HG02852 (cell line): ENCODE results near the gene UBE2H.
"Not testable (repeated sequence)": the region's sequence is repeated elsewhere in the genome, so short reads cannot be mapped to it uniquely, and the experiment has no call there.

Experiments
- ATAC-seq: cut with Tn5 transposase; IDR thresholded peaks from one replicate; pipeline ENCODE4 v1.9.1; 2021; ENCODE audit warnings: mild to moderate bottlenecking, moderate library complexity; ENCODE audit not compliant: unreplicated experiment

Gene UBE2H

GRCh38 chr7:129911790-129912189 is 41.0 kb downstream of the UBE2H start:
- ATAC-seq: no peak

- ATAC-seq: no peak
Observed at GRCh38 chr7:129909669-129910068, 43.1 kb downstream of the UBE2H start.

GRCh38 chr7:129908181-129908580 is 44.6 kb downstream of the UBE2H start:
- no peak for ATAC-seq

DNA sequence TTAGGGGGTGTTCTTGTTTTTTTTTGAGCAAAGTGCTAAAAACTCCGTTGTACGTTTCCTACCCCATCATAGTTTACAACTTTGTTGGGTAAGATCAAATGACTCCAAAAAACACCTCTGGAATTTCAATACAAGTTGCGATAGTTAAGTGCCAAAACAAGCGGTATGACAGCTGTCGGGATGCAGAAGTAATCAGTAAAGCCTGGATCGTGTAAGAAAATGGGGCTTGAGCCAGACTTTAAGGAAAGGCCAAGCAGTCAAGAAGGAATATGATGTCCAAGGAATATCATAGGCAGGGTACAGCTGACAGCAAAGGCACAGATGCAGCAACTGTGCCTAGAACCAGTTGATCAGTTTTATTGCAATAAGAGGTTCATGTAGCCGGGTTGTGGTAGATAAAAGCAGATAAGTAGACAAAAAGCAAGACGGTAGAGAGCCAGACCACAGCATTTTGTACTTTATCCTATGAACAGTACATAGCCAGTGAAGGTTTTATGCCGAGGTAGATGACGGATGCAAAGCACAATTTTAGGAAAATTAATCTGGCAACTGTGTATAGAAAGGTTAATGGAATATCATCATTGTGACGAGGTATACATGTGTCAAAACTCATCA is 45.5 kb downstream of the UBE2H start:
- no peak for ATAC-seq

DNA sequence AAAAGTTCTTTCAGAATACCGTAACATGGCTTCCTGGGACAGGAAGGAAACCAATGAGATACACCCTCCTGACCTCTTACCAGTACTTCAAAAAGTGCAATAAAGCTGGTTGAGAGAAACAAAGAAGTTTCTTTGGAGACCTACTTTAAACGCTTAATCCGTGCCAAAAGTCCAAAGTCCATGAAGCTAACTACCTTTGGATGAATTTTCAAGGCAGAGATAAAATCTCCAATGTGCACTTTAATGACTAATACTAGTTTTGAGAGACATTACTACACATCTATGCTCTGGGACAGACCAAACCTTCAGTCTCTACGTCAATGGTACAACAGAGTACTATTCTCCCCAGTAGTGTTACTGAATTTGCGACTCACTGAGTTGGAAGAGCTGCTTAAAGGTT is 46.1 kb downstream of the UBE2H start:
- ATAC-seq: no peak

DNA sequence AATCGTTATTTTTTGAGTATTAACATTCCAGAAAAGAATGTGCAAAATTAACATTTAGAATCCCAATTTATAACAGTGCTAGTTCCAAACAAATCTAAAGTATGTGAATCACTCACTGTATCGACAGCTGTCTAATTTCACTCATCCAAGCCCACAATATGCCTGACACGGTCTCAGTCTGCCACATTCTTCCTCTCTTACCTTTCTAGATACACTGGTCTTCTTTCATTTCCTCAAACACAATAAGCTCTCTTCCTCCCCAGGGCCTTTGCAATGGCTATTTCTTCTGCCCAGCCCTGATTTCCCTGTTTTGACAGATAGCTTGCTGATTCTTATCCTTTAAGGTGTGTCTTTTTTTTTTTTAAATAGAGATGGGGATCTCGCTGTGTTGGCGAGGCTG is 48.8 kb downstream of the UBE2H start:
- ATAC-seq: peak; percentile 78

- ATAC-seq: no peak
Observed at GRCh38 chr7:129902788-129903422, 49.9 kb downstream of the UBE2H start.

GRCh38 chr7:129898502-129899160 is 54.1 kb downstream of the UBE2H start:
- ATAC-seq: no peak

DNA sequence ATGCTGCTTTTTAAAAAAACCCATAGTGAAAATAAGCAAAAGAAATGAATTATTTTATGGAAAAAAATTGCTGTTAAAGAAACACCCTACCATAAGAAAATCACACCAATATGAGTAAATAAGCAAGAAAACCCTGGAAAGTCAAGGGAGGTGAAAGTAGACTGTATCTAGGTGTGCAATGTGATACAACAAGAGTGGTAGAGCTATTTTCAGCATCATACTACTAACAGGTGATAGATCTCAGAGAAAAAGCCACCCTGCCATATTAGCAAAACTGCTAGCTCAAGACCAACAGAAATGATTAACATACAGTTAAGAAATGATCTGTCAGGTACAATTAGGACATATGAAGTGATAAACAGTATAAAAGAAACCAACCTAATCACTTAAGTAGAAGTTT is 54.8 kb downstream of the UBE2H start:
- no peak for ATAC-seq

DNA sequence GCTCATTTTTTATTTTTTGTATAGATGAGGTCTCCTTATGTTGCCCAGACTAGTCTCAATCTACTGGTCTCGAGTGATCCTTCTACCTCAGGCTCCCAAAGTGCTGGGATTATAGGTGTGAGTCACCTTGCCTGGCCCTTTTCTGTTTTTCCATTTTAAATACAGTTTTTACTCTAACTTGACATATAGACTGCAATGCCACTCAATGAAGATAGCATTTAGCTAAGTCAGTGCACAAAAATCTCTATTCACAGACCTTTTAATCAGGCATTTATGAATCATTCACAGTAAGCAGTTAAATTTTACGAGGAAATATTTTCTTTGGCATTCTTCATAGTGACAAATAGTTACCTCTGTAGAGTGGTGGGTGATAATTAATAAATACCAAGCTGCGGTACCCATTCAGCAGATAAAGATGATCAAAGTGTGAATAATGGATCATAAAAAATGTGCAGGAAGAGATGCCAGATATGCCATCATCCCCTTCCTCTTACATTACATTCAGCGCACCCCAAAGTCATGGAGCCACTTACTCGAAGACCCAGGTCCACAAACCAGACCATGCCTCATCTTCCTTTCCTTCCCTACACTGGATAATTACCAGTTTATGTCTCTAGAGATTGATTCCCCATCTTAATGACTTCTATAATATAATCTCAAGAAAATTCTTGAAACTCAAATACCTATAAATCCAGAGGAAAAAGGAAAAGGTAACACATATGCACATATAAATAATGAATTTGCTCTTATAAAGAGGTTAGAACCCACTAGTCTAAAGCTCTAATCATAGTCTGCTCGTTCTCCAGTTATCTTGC is 56.0 kb downstream of the UBE2H start:
- no peak for ATAC-seq

- ATAC-seq: not testable (repeated sequence)
Observed at GRCh38 chr7:129894184-129894583, 58.6 kb downstream of the UBE2H start.

DNA sequence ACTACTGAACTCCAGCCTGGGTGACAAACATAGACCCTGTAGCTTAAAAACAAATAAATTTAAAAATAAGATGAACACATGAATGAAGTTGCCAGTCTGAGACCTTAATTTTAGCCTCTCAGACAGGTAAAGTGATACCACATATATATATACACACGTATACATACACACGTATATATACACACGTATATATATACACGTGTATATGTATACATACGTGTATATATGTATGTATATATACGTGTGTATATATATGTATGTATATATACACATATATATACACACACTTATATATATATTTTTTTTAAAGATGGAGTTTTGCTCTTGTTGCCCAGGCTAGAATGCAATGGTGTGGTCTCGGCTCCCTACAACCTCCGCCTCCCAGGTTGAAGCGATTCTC is 62.7 kb downstream of the UBE2H start:
- no peak for ATAC-seq

DNA sequence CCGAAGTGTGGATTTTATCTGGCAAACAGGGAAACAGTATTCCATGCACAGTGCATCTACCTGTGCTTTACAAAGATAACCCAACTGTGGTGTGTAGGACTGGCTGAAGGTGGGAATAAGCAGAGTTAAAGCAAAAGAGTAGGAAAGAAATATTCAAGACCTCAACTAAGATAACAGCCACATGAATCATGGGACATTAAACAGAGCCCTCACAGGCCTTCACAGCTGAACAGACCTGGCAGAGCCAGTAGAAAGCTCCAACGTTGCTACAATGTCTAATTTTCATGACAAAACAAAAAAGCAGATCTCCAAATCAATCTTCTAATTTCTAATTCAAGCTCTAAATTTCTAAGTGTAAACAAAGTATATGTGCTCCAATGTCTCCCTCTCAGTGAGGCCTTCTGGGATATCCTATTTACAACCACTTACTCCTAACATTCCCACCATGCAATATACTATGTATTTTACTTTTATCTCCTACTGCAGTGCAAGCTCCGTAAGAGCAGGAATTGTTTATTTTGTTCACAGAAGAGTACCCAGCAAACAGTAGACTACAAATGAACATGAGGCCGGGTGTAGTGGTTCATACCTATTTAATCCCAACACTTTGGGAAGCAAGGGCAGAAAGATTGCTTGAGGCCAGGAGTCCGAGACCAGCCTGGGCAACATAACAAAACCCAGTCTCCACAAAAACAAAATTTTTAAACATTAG is 63.5 kb downstream of the UBE2H start:
- no peak for ATAC-seq

GRCh38 chr7:129887865-129888264 is 64.9 kb downstream of the UBE2H start:
- ATAC-seq: no peak

- no peak for ATAC-seq
Observed at GRCh38 chr7:129886818-129887186, 66.0 kb downstream of the UBE2H start.

DNA sequence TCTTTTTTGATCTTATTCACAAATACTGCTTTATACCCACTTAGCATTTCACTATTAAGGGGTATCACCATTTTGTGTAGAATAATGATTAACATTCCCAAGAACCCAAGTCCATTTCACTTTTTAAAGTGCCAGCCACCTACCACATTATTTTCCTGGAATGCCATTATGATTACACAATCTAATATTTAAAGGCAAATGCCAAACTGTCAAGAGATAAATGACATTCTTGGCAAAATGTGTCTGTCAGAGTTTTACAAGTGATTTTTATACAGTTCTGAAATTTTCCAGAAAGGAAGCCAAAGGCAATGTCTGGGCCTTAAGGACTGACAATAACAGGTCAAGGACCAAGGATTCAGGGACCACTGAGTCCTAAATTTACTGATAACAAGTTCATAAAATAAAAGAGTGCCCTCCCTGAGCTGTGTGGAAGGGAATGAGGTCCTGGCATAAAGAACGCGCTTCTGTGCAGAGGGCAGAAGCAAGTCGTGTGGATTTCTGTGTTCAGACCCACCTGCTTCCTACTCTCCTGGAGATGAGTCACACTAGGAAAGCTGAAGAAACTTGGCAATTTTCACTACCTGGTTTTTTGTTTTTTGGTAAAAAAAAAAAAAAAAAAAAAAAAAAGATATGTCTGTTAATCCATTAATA is 66.5 kb downstream of the UBE2H start:
- ATAC-seq: no peak

DNA sequence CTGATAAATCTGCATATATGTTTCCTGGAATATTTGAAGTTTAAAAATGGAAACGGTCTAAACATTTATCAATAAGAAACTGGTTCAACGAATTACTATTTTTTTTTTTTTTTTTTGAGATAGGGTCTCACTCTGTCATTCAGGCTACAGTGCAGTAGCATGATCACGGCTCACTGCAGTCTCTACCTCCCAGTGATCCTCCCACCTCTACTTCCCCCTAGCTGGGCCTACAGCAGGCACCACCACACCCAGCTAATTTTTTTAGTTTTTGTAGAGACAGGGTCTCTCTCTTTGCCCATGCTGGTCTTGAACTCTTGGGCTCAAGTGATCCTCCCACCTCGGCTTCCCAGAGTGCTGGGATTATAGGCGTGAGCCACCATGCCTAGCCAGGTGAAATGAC is 68.3 kb downstream of the UBE2H start:
- ATAC-seq: no peak

- ATAC-seq: no peak
Observed at GRCh38 chr7:129883151-129883550, 69.6 kb downstream of the UBE2H start.

DNA sequence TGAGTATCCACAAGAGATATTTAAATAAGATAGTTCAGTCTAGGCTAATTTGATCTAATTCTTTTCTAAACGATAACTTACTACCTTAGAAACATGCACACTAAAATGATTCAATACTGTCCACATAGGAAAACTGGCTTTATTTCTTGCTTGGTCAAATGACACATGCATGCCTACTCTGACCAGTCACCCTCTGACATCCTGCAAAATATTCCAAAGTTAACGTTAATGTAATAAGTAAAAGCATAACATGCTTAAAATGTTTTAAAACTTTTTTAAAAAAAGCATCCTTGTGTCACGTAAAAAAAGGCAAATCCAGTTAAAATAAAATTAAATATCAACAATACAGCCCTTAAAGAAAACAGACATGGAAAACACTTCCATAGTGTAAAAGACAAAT is 70.2 kb downstream of the UBE2H start:
- no peak for ATAC-seq

GRCh38 chr7:129877146-129877792 is 75.5 kb downstream of the UBE2H start:
- no peak for ATAC-seq
